Hepatocyte (in vitro differentiated cells): ENCODE results near the gene ACACA.

ENCODE experiments used
- EZH2 ChIP-seq: fragments of 200-600 bp; sonication (generic); IDR thresholded peaks from 2 replicates; pipeline ENCODE4 v1.6.1; 2016; ENCODE audit warnings: antibody characterized with exemption, mild to moderate bottlenecking, borderline replicate concordance
- EZH2phosphoT487 ChIP-seq: fragments of 200-600 bp; sonication (generic); IDR thresholded peaks from one replicate; pipeline ENCODE4 v1.6.1; 2018; ENCODE audit warnings: antibody characterized with exemption, mild to moderate bottlenecking, low read depth, moderate library complexity; ENCODE audit not compliant: unreplicated experiment, severe bottlenecking
- TF ChIP-seq, protein P1 (sequence below): fragments of 200-600 bp; sonication (generic); IDR thresholded peaks from 2 replicates; pipeline ENCODE4 v1.5.1; 2016; ENCODE audit warnings: antibody characterized with exemption, mild to moderate bottlenecking; ENCODE audit not compliant: poor library complexity

- TF ChIP-seq, protein P1, sequence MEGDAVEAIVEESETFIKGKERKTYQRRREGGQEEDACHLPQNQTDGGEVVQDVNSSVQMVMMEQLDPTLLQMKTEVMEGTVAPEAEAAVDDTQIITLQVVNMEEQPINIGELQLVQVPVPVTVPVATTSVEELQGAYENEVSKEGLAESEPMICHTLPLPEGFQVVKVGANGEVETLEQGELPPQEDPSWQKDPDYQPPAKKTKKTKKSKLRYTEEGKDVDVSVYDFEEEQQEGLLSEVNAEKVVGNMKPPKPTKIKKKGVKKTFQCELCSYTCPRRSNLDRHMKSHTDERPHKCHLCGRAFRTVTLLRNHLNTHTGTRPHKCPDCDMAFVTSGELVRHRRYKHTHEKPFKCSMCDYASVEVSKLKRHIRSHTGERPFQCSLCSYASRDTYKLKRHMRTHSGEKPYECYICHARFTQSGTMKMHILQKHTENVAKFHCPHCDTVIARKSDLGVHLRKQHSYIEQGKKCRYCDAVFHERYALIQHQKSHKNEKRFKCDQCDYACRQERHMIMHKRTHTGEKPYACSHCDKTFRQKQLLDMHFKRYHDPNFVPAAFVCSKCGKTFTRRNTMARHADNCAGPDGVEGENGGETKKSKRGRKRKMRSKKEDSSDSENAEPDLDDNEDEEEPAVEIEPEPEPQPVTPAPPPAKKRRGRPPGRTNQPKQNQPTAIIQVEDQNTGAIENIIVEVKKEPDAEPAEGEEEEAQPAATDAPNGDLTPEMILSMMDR: no peak
- TF ChIP-seq EZH2phosphoT487 (no peak), EZH2 (no peak)
Observed at GRCh38 chr17:37048811-37049210, 357.8 kb downstream of the ACACA start.
